ENCODE measurements around the gene E4F1. TPM values are rescaled to one million over a fixed set of nuclear protein-coding genes. Genes with fewer than 3 reads are reported as not detected.
A peak's percentile ranks its signal among the peaks of the same experiment; 100 is the strongest.

The E4F1 gene
- total and polyA plus RNA-seq, 2 experiments from 2014 or later = 13.5 to 32.7 TPM

DNA sequence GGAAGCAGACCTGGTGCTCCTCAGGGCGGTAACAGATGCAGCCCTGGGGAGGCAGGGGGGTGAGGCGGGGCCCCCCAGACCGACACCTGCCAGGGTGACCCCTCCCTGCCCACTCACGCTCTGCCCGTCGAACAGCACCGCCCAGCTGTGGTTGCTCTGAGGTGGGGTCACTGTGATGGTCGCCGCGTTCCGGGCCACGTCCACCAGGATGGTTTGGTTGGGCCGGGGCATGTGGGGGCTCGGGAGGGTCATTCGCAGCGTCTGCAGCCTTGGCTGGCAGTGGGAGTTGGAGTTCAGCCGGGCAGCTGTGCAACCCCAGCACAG is 13.4 kb upstream of the E4F1 start:
- H3K27me3 ChIP-seq (replicated peaks; ENCODE audit: insufficient read depth) = no peaks in the 10 kb centered on the region
- H3K4me1 ChIP-seq (ENCODE audit: insufficient read depth) = peaks cover 14% of the 10 kb centered on the region
- H3K79me2 ChIP-seq (ENCODE audit: insufficient read depth) = peaks cover 40% of the 10 kb centered on the region
- H3F3A ChIP-seq (ENCODE audit: insufficient read depth) = no peaks in the 10 kb centered on the region
- H2AFZ ChIP-seq = no peak overlapping the region
- 93 to 97% methylated on average over 11 to 17 of the region's 17 CpGs for WGBS, 2 experiments (ENCODE audit: low coverage in 1 of 2, low lambda C conversion rate in 2 of 2, missing lambda C conversion rate in 2 of 2)
- no peak overlapping the region for H3K9ac ChIP-seq
- no peak for DNase-seq
- in situ Hi-C loops (cut with MboI) = no loop called here
- H4K20me1 ChIP-seq (ENCODE audit: insufficient read depth) = no peaks in the 10 kb centered on the region
- no peak for TF ChIP-seq EZH2phosphoT487 (IDR thresholded peaks at IDR 0.05; ENCODE audit: insufficient read depth, low read depth)
- no peak for TF ChIP-seq EZH2 (IDR thresholded peaks at IDR 0.05; ENCODE audit: insufficient read depth, poor library complexity, severe bottlenecking)
- H3K36me3 ChIP-seq (ENCODE audit: low read depth) = no peaks in the 10 kb centered on the region
- H3K4me3 ChIP-seq = no peak overlapping the region
- H3K4me2 ChIP-seq (ENCODE audit: unreplicated experiment) = no peak overlapping the region
- no peaks in the 10 kb centered on the region for H3K9me2 ChIP-seq (ENCODE audit: insufficient read depth)
- H3K27ac ChIP-seq = no peak overlapping the region
- no peaks in the 10 kb centered on the region for H3K9me3 ChIP-seq (ENCODE audit: low read depth)

DNA sequence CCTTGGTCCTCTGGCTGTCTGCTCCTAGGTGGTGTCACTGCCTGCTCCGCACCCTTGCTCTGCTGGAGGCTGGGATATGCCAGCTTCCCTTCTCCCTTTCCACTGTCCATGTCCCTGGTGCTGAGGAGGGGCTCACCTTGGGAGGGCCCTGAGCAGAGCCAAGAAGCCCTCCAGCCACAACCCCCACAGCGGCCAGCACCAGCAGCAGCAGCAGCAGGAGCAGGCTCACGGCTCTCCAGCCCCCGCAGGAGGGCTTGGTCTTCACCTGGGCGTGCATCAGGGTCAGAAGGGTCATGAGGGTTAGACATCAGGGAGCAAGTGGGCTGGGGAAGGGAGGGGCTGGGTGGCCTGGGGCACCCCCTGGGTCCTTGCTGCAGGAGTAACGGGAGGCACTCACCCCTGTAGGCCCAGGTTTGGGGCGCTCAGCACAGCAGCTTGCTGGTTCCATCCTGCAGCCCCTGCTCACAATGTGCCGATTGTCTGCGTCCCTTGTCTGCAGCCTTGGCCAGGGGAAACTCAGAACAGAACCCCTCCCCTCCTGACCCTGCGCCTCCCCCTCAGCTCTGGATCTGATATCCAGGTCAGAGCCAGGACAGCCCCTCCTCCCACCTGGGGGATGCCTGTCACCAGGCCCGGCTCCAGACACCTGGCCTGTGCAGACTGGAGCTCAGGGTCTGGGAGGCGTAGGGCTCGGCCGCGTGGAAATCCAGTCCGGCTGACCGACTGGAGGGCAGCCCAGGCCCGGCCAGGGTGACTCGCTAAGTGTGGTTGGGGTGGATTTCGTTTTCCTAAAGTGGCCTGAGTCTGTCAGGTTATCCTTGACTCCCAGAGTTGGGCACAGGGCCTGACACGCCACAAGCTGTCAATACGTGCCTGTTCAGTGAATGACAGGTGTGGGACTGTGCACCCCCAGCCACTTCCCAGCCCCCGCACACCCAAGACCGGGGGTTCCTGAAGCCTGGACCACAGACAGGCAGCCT is 12.7 kb upstream of the E4F1 start, which contains the start of gene BRICD5:
Gene BRICD5, minus strand, starts transcription at position 478 of the 980 bp plus-strand sequence. Its CDS starts 30 bp downstream, at position 448.
- no peak within 1 kb of the TSS for H2AFZ ChIP-seq
- in situ Hi-C loops (cut with MboI) = no loop called here
- no peak within 1 kb of the TSS for H3K9ac ChIP-seq
- no peaks in the 10 kb centered on the region for H3K36me3 ChIP-seq (ENCODE audit: low read depth)
- no peak within 1 kb of the TSS for H3K27ac ChIP-seq
- H3K27me3 ChIP-seq (replicated peaks; ENCODE audit: insufficient read depth) = no peaks in the 10 kb centered on the region
- WGBS, 2 experiments (ENCODE audit: low coverage in 1 of 2, low lambda C conversion rate in 2 of 2, missing lambda C conversion rate in 2 of 2) = 82 to 84% methylated on average over 24 of the region's 24 CpGs
- no peaks in the 10 kb centered on the region for H3F3A ChIP-seq (ENCODE audit: insufficient read depth)
- TF ChIP-seq EZH2 (IDR thresholded peaks at IDR 0.05; ENCODE audit: insufficient read depth, poor library complexity, severe bottlenecking) (no peak), EZH2phosphoT487 (IDR thresholded peaks at IDR 0.05; ENCODE audit: insufficient read depth, low read depth) (no peak)
- no peaks in the 10 kb centered on the region for H3K9me2 ChIP-seq (ENCODE audit: insufficient read depth)
- no peaks in the 10 kb centered on the region for H4K20me1 ChIP-seq (ENCODE audit: insufficient read depth)
- H3K9me3 ChIP-seq (ENCODE audit: low read depth) = no peaks in the 10 kb centered on the region
- H3K79me2 ChIP-seq (ENCODE audit: insufficient read depth) = peaks cover 39% of the 10 kb centered on the region
- no peak within 1 kb of the TSS for H3K4me2 ChIP-seq (ENCODE audit: unreplicated experiment)
- DNase-seq = no peak
- peaks cover 14% of the 10 kb centered on the region for H3K4me1 ChIP-seq (ENCODE audit: insufficient read depth)
- no peak within 1 kb of the TSS for H3K4me3 ChIP-seq

DNA sequence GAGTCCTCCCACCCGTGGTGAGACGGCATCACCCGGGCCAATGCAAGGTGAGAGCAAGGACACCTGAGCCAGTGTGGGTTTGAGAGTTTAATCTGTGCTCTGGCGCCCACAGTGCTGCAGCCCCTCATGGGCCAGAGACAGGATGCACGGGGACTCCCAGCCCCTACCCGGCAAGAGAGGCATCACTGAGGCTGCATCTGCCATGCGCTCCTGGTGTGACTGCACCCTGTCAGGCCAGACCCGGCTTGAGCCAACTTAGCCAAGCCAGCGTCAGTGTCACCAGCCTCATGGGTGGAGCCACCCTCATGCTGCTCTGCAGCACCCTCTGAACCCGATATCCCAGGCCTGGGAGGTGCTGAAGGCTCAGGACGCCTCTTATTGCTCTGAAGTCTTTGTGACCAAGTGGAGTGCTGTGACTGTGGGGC is 11.5 kb upstream of the E4F1 start:
- Histone ChIP-seq H4K20me1 (ENCODE audit: insufficient read depth) (no peaks in the 10 kb centered on the region), H3K4me3 (no peak overlapping the region), H3F3A (ENCODE audit: insufficient read depth) (no peaks in the 10 kb centered on the region), H3K9ac (no peak overlapping the region), H3K9me3 (ENCODE audit: low read depth) (no peaks in the 10 kb centered on the region), H3K79me2 (ENCODE audit: insufficient read depth) (peaks cover 28% of the 10 kb centered on the region), H2AFZ (no peak overlapping the region), H3K36me3 (ENCODE audit: low read depth) (no peaks in the 10 kb centered on the region), H3K27ac (no peak overlapping the region), H3K4me1 (ENCODE audit: insufficient read depth) (peaks cover 10% of the 10 kb centered on the region; the same call in 1 of the 2 replicates), H3K9me2 (ENCODE audit: insufficient read depth) (no peaks in the 10 kb centered on the region), H3K27me3 (replicated peaks; ENCODE audit: insufficient read depth) (no peaks in the 10 kb centered on the region), H3K4me2 (ENCODE audit: unreplicated experiment) (no peak overlapping the region)
- no peak for TF ChIP-seq EZH2phosphoT487 (IDR thresholded peaks at IDR 0.05; ENCODE audit: insufficient read depth, low read depth)
- no peak for TF ChIP-seq EZH2 (IDR thresholded peaks at IDR 0.05; ENCODE audit: insufficient read depth, poor library complexity, severe bottlenecking)
- DNase-seq = no peak
- WGBS, 2 experiments (ENCODE audit: low coverage in 1 of 2, low lambda C conversion rate in 2 of 2, missing lambda C conversion rate in 2 of 2) = 82 to 84% methylated on average over 11 of the region's 11 CpGs
- in situ Hi-C loops (cut with MboI) = no loop called here

DNA sequence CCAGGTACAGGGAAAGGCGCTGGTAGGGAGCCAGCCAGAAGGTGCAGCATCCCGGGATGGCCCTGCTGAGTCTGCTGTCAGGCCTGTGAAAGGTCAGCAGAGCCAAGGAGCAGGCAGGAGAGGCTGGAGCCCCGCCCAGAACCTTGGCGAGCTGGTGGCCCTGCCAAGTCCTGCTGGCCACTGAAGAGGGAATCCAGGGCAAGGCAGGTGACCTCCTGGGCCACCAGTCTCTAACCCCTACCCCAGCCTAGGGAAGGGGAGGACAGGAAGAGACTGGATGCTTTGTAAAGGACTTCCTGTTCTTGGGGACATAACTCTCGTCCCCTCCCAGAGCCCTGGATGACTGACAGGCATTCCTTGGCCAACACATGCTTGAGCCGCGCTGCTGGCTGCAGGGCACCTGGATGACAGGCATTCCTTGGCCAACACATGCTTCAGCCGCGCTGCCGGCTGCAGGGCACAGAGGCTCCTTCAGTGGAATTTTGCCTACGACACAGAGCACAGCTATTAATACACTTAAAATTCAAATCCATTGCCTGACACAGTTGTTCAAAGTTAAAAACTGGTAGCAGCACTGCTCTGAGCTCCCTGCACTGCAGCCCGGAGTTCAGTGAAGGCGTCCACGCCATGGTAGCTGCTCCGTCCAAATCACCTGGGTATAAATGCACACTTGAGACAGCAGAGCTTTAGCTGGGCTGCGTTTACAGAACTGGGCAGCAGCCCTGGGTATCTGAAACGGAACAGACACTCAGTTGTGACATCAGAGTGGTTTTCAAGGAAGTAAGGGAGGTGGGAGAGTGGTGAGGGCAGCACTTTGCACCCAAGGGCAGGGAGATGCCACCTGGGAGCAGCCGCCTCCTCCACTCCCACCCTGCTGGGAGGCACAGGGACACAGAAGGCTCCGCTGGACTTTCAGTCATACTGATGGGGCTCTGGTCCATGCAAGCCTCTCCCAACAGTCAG is 10.7 kb upstream of the E4F1 start:
- in situ Hi-C loops (cut with MboI) = no loop called here
- H3K4me3 ChIP-seq = peak overlapping the region; percentile 72
- TF ChIP-seq EZH2phosphoT487 (IDR thresholded peaks at IDR 0.05; ENCODE audit: insufficient read depth, low read depth) (no peak), EZH2 (IDR thresholded peaks at IDR 0.05; ENCODE audit: insufficient read depth, poor library complexity, severe bottlenecking) (no peak)

More for the DNA sequence above, 10.7 kb upstream of the E4F1 start:
- no peak overlapping the region for H2AFZ ChIP-seq
- no peaks in the 10 kb centered on the region for H4K20me1 ChIP-seq (ENCODE audit: insufficient read depth)
- H3F3A ChIP-seq (ENCODE audit: insufficient read depth) = no peaks in the 10 kb centered on the region
- no peaks in the 10 kb centered on the region for H3K9me2 ChIP-seq (ENCODE audit: insufficient read depth)
- no peaks in the 10 kb centered on the region for H3K27me3 ChIP-seq (replicated peaks; ENCODE audit: insufficient read depth)
- peaks cover 27% of the 10 kb centered on the region for H3K79me2 ChIP-seq (ENCODE audit: insufficient read depth)
- H3K27ac ChIP-seq = no peak overlapping the region
- peak overlapping the region; percentile 87 for H3K9ac ChIP-seq
- H3K9me3 ChIP-seq (ENCODE audit: low read depth) = no peaks in the 10 kb centered on the region
- H3K36me3 ChIP-seq (ENCODE audit: low read depth) = no peaks in the 10 kb centered on the region
- peaks cover 10% of the 10 kb centered on the region; the same call in 1 of the 2 replicates for H3K4me1 ChIP-seq (ENCODE audit: insufficient read depth)
- no peak for DNase-seq
- whole genome bisulfite sequencing, 2 experiments (ENCODE audit: low coverage in 1 of 2, low lambda C conversion rate in 2 of 2, missing lambda C conversion rate in 2 of 2) = 57 to 66% methylated on average over 19 of the region's 19 CpGs
- H3K4me2 ChIP-seq (ENCODE audit: unreplicated experiment) = peak overlapping the region; percentile 87
